ENCODE data around the gene RPL11. TPM values are rescaled to one million over a fixed set of nuclear protein-coding genes. Genes with fewer than 3 reads are reported as not detected.

RPL11 gene
- total RNA-seq, 1 donor from 2014 or later = 462 TPM

DNA sequence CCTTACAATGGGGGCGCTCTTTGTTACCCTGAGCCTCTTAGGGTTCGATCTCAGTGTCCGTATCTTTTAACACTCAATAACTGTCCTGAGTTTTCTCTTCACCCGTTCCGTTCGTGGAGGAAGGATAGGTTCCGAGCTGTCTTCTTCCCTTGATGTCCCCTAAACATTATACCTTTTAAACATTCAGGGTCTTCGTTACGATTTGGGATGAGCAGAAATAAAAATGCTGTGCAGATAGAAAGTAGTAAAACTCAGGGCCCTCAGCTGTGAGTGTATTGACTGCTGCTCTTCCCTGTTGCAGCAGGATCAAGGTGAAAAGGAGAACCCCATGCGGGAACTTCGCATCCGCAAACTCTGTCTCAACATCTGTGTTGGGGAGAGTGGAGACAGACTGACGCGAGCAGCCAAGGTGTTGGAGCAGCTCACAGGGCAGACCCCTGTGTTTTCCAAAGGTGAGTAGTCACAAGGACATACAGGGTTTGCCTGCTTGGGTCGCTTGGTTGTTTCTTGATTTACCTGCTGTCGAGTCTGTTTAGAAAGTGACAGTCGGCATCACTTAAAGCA lies 784 bp downstream of the RPL11 start:
- peaks cover 8 to 17% of the 10 kb centered on the region in 2 donors for H3K4me1 ChIP-seq
- no peak for DNase-seq (ENCODE audit: low spot score in 2 of 2)
- H3K9me3 ChIP-seq = no peaks in the 10 kb centered on the region
- peak overlapping the region; percentile 80 to 88 for H3K27ac ChIP-seq
- intact Hi-C loops (cut with DNase I) = loop anchor here (5.0 kb wide), 3 partner anchors 50 to 350 kb away; partner anchors contain the start of genes ELOA and HNRNPR
- no peaks in the 10 kb centered on the region for H3K27me3 ChIP-seq
- peaks cover 39 to 43% of the 10 kb centered on the region in 2 donors for H3K36me3 ChIP-seq
- TF ChIP-seq, protein P1, sequence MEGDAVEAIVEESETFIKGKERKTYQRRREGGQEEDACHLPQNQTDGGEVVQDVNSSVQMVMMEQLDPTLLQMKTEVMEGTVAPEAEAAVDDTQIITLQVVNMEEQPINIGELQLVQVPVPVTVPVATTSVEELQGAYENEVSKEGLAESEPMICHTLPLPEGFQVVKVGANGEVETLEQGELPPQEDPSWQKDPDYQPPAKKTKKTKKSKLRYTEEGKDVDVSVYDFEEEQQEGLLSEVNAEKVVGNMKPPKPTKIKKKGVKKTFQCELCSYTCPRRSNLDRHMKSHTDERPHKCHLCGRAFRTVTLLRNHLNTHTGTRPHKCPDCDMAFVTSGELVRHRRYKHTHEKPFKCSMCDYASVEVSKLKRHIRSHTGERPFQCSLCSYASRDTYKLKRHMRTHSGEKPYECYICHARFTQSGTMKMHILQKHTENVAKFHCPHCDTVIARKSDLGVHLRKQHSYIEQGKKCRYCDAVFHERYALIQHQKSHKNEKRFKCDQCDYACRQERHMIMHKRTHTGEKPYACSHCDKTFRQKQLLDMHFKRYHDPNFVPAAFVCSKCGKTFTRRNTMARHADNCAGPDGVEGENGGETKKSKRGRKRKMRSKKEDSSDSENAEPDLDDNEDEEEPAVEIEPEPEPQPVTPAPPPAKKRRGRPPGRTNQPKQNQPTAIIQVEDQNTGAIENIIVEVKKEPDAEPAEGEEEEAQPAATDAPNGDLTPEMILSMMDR (IDR thresholded peaks at IDR 0.05) = no peak
- H3K4me3 ChIP-seq = peak overlapping the region; percentile 74 to 82

DNA sequence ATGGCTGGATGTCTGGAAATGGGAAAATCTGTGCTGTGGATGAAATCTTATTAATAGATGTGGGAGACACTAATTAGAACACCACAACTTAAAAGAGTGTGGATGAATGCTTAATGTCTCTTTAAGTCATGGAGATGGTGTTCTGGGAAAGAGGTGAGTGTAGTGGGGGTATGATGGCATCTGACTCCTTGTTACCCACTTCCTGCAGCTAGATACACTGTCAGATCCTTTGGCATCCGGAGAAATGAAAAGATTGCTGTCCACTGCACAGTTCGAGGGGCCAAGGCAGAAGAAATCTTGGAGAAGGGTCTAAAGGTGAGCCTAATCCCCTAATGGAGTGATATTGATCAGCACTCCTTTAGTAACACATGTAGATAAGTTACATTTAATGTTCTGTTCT lies 2.0 kb downstream of the RPL11 start:
- H3K27ac ChIP-seq = no peak overlapping the region
- no peaks in the 10 kb centered on the region for H3K27me3 ChIP-seq
- no peak overlapping the region for H3K4me3 ChIP-seq
- H3K9me3 ChIP-seq = no peaks in the 10 kb centered on the region
- TF ChIP-seq, protein P1 (IDR thresholded peaks at IDR 0.05) = no peak
- no peak for DNase-seq (ENCODE audit: low spot score in 2 of 2)
- peaks cover 50 to 53% of the 10 kb centered on the region in 2 donors for H3K36me3 ChIP-seq
- intact Hi-C loops (cut with DNase I) = loop anchor here (5.0 kb wide), 3 partner anchors 49 to 351 kb away; partner anchors contain the start of genes ELOA and HNRNPR
- H3K4me1 ChIP-seq = peaks cover 8 to 17% of the 10 kb centered on the region in 2 donors

DNA sequence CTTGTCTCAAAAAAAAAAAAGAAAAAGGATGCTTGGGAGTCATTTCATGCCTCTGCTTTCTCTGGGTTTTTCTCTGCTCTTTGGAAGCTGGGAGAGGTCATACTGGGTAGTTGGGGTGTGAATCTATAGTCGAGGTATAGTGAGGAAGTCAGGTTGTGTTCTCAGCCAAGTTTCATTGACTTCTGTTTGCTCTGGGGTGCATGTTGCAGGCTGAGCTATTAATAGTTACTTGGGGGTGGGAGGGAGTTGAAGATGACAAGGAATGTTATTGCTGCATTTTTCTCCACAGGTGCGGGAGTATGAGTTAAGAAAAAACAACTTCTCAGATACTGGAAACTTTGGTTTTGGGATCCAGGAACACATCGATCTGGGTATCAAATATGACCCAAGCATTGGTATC lies 2.8 kb downstream of the RPL11 start:
- H3K4me3 ChIP-seq = no peak overlapping the region
- H3K4me1 ChIP-seq = peaks cover 8 to 17% of the 10 kb centered on the region in 2 donors
- intact Hi-C loops (cut with DNase I) = loop anchor here (5.0 kb wide), 3 partner anchors 48 to 352 kb away; partner anchors contain the start of genes ELOA and HNRNPR
- no peaks in the 10 kb centered on the region for H3K27me3 ChIP-seq
- H3K36me3 ChIP-seq = peaks cover 56 to 61% of the 10 kb centered on the region in 2 donors
- H3K27ac ChIP-seq = no peak overlapping the region
- TF ChIP-seq, protein P1 (IDR thresholded peaks at IDR 0.05) = no peak
- H3K9me3 ChIP-seq = no peaks in the 10 kb centered on the region
- no peak for DNase-seq (ENCODE audit: low spot score in 2 of 2)

DNA sequence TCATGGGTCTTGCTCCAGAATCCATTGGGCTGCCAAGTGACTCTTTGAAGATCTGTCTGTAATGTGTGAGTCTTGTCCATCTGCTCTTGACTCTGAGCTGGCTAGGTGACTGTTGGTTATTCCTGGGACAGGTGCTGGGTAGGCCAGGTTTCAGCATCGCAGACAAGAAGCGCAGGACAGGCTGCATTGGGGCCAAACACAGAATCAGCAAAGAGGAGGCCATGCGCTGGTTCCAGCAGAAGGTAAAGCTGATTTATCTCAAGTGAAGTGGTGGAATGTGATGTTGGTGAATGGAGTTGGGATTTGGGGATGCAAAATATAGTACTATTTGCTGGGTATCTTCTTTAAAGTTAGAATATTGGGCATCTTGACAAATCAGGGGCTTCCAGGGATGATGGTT lies 4.1 kb downstream of the RPL11 start:
- Histone ChIP-seq H3K27me3 (no peaks in the 10 kb centered on the region), H3K27ac (no peak overlapping the region), H3K4me1 (peaks cover 8 to 17% of the 10 kb centered on the region in 2 donors), H3K9me3 (no peaks in the 10 kb centered on the region), H3K4me3 (no peak overlapping the region), H3K36me3 (peaks cover 68 to 74% of the 10 kb centered on the region in 2 donors)
- TF ChIP-seq, protein P1 (IDR thresholded peaks at IDR 0.05) = no peak
- intact Hi-C loops (cut with DNase I) = no loop called here
- no peak for DNase-seq (ENCODE audit: low spot score in 2 of 2)

DNA sequence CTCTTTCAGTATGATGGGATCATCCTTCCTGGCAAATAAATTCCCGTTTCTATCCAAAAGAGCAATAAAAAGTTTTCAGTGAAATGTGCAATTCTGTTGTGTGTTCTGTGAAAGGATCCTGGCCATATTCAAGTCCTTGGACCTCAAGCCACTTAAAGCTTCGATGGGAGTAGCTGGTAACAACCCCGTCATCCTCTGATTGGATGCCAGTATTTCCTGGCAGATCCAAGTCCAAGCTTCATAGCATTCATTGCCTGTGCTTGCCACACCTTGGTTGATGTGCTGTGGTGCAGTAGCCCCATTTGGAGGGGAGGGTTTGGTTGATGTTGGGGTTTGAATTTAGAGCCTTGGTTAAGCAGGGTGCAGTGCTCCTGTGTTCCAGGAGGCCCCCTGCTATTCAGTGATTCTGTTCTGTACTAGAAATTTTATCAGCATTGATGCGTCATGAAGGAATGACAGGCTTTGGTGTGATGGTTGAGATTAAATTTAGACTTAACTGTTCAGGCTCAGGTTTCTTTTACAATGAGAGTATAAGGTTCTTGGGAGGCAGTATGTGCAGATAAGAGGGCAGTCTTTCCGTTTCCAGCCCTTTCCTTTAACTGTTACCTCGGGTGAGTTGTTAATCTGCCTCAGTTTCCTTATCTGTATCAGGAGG lies 4.9 kb downstream of the RPL11 start:
- no peak for DNase-seq (ENCODE audit: low spot score in 2 of 2)
- no peak overlapping the region for H3K4me3 ChIP-seq
- peaks cover 8 to 17% of the 10 kb centered on the region in 2 donors for H3K4me1 ChIP-seq
- H3K27me3 ChIP-seq = no peaks in the 10 kb centered on the region
- H3K36me3 ChIP-seq = peaks cover 76 to 82% of the 10 kb centered on the region in 2 donors
- intact Hi-C loops (cut with DNase I) = no loop called here
- H3K9me3 ChIP-seq = no peaks in the 10 kb centered on the region
- TF ChIP-seq, protein P1 (IDR thresholded peaks at IDR 0.05) = no peak
- no peak overlapping the region for H3K27ac ChIP-seq
